ENCODE results near the gene TNRC18.

The TNRC18 gene

DNA sequence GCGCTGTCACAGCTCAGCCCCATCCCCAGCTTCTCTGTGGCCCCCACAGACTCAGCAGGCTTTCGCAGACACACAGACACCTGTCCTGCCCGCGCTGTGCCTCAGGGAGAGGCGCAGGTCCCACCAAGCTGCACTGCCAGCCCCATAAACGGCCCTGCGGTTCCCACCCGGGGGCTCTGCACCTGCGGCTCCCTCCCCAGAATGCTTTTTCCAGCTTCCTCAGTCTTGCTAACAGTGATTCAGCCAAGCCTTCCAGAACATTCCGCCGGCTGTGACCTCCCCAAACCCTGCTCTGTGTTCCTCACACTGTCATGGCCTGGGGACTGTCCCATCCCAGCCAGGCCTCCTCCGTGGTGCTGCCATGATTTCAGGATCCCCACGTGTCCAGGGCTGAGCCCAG is 27.8 kb upstream of the TNRC18 start:
- DNase-seq: no peak

DNA sequence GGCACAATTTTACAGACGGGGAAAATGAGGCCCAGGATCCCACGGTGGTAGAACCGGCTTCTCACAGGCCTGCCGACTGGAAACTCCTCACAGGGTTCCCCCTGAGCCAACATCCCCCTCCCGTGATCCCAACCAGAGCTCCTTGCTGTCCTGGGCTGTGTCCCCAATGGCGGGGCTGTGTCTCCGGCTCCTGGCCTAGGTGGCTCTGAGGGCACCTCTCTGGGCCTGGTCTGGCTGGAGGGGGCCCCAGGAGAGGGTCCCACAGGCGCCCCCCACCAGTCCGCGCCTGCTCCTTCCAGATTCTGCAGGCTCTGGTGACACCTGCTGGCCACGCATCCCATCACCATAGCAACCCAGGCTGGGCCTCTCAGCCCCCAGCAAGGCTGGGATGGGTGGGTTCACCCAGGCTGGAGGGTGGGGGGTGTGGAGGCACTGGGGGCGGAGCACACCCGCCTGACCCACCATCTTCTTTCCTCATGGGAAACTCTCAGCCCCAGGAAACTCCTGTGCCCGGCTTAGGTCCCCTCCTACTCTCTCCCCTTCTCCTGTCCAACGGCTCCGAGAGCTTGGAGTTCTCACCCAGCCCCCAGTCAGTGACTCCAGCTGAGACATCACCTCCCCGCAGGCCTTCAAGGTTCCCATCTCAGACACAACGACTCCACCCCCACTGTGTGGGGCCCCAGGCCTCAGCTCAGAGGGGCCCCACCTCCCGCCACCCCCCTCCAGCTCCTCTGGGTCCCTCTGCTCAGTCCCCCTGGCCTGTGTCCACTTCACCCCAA is 27.1 kb upstream of the TNRC18 start:
- DNase-seq: peak; percentile 40

DNA sequence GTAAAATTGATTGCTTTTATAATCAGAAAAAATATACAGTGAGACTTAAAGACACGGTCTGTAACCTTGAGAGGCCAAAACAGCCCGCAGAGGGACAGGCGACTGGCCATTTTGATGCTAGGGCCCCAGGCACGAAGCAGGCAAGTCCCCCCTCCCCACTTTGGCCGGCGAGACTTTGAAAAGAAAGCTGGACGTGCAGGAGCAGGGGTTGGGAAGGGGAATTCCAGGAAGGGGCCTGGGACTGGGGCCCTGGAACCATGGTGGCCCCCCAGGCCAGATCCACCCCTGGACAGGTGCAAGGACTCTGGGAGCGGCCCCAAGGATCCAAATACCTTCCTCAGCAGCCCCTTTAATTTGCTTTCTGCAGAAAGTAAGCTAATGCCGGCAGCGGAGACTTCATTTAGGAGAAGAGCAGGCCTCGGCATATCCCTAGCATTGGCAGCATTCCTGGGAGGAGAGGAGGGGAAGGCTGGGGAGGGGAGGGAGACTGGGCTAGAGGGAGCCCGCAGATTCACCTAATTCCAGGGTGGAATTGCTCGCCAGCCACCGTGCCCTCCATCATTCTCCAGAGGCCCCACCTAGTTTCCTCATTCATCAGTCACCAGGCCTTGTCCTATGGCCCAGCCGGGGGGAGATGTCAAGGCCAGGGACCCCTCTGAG is 24.9 kb upstream of the TNRC18 start:
- DNase-seq: no peak

DNA sequence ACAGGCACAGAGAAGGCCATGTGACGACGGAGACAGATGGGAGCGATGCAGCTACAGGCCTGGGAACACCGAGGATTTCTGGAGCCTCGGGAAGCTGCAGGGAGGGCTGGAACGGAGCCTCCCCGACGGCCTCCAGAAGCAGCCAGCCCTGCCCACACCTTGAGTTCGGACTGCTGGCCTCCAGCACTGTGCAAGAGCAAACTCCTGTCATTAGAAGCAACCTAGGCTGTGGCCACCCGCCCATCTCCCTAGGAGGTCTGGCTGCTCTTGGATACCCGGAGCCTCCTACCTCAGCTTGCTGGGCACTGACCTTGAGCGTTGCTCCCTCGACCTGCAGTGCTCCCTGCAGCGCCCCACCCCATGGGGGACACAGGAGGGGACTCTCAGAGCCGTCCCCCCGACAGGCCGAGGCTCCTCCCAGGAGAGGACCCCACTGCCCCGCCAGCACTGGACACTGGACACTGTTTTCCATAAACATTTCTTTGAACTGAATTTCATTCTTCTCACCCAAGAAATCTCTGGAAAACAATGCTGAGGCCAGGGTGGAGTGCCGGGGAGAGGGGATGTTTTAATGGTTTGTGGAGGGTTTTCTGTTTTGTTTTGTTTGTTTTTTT is 22.5 kb upstream of the TNRC18 start:
- DNase-seq: no peak

DNA sequence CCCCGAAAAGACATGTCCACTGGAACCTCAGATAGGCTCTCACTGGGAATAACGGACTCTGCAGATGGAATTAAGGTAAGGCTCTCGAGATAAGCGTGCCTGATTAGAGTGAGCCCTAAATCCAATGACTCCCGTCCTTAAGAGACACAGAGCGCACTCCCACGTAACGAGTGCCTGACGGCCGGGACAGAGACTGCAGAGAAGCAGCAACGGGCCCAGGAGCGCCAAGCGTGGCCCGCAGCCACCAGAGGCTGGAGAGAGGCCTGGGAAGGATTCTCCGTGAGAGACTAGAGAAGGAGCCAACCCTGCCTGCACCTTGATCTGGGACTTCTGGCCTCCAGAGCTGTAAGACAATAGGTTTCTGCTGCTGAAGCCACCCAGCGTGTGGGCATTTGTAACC is 20.0 kb upstream of the TNRC18 start:
- no peak for DNase-seq

DNA sequence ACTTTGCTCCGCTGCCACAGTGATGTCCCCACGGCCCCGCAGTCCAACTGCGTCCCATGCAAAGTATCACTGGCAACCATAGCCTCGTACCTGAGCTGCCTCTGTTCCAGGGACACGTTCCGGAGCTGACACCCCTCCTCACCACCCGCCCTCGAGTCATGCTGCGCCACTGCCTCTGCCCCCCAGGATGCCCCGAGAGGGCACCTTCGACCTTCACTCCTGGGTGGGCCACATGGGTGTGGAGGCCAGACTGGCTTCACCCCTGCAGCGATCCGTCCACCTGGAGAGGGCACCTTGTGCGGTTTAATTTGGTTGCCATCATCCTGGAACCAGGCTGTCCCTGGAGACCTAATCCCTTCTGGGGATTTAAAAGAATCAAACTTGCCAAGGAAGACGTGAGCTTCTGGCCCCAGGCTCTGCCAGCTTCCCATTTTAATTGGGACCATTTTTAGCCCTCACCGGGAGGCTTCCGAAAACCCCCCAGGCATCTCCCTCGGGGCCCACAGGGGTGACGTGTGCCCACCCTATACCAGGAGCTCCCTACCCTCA is 19.2 kb upstream of the TNRC18 start:
- DNase-seq: no peak

DNA sequence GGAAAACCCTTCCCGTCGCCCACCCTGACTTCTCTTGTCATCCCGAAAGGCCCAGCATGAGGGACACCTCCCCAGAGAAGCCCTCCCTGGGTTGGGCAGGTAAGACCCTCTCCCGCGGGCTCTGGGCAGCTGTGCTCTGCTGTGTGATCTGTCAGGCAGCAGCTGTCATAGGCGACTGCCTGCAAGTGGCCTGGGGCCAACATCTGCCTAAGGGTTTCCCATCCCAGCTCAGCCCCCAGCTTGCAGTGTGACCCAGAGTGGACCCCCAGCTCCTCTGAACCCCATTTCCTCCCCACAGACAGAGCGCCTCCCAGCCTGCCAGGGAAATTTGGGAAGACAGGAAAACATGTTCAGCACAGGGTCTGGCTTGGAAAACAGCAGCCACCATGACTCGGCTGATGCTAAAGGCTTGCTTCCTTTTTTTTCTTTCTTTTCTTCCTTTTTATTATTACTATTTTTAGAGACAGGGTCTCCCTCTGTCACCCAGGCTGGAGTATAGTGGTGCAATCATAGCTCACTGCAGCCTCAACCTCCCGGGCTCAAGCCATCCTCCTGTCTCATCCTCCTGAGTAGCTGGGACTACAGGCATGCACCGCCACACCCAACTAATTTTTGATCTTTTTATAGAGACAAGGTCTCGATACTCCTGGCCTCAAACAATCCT is 18.3 kb upstream of the TNRC18 start:
- DNase-seq: no peak

DNA sequence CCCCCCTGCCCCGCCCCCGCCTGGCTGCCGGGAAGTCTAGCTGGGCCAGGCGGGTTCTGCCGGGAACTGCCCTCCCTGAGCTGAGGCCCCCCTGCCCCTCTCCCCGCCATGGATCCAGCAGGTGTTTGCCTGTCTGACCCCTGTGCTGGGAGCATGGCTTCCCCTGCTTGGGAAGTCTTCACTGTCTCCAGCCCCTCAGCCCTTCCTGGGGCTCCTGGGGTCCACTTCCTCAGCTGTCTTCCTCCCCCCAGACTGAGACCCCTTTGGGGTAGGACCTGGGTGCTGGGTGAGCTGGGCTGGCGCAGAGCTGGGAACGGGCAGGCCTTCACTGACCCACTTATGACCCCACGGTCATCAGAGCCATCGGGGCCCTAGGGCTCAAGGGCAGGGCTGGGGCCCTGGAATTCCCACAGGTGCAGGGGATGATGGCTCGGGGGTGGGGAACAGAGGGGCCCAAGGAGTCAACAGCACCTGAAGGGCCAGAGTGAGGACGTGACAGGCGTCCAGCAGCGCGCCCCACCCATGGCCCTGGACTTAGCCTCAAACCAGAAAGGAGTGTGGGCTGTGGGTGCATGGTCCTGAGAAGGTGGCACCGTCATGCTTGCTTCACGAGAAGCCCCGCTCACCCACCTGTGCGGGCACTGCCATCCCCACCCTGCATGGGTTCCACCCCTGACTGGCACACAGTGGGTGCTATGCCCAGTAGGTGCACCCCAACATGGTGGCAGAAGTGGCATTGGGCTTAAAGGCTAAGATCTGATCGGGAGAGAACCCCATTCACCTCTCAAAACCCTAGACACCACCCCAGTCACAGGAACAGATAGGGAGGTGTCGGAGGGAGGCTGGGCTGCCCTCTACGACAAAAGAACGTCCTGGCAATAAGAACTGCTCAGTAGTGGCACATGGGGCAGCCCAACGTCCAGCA is 16.2 kb upstream of the TNRC18 start:
- DNase-seq: no peak

DNA sequence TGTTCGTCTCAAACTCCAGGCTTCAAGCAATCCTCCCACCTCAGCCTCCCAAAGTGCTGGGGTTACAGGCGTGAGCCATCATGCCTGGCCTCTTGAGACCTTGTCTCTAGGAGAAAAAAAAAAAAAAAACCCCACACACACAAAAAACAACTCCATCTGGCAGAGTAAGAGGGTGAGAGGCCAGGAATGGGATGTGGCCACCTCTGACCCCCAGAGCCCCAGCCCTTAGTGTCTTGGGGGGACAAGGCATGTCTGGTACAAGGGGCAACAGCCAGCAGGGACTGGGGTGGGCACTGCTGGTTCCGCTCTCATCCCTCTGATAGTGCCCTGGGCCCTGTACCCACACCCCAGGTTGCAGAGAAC is 15.6 kb upstream of the TNRC18 start:
- no peak for DNase-seq

DNA sequence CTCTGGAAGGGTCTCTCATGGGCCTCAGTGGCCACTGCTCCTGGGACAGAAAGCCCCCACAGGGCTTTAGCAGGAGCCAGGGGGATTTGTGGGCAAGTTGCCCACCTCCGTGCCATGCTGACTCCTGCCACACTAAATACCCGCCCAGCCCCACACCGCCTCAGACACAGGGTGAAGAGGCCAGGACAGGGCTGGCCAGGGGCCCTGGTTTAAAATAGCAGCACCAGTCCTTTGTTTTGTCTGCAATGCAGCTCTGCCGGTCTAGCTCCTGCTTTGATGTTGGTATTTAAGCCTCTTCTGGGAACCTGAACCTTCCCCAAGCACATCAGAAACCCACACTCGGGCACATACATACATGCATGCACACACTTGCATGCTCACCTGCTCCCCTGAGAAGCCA is 14.4 kb upstream of the TNRC18 start:
- DNase-seq: no peak

DNA sequence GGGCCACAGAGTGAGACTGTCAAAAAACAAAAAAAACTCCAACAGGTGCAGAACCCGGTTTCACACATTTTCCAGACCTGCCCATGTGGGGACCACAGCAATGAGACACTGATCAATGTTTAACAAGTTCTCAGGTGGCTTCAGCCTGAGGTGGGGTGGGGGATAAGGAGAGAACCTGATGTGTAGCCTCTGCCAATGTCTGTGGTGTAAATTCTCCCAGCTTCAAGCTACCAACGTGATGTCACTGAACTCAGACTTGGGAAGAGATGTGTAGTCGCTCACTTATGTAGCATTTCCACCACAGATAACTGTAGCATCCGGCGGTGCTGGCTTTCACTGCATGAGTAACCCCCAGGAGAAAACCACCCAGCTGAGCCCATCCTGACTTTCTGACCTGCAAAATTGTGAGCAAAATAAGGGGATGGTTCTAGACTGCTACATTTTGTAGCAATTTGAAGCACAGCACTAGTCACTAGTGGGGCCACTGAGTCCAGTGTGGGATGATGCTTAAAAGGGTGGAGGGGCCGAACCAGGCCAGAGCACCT is 13.8 kb upstream of the TNRC18 start:
- DNase-seq: no peak

DNA sequence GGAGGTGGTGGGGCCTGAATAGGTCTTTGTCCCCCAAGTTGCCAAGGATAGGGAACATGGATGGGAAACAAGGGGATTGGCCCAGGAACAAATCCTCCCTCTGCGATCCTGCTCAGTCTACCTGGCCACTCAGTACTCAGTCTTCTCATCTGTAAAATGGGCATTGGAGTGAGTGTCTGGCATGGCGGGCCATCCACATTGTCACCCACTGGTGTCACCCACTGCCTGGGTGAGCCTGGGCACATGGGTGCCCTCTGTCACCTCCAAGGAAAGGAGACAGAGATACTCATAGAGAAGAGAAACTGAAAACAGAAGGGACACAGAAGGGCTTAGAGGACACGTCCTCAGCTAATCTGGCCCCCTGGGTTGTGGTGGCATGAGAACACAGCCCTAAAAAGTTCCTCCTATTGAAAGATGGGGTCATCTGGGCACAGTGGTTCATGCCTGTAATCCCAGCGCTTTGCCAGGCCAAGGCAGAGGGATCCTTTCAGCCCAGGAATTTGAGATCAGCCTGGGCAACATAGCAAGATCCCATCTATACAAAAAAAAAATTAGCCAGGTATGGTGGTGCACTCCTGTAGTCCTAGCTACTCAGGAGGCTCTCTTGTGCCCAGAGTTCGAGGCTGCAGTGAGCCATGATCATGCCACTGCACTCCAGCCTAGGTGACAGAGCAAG is 12.5 kb upstream of the TNRC18 start:
- DNase-seq: no peak

DNA sequence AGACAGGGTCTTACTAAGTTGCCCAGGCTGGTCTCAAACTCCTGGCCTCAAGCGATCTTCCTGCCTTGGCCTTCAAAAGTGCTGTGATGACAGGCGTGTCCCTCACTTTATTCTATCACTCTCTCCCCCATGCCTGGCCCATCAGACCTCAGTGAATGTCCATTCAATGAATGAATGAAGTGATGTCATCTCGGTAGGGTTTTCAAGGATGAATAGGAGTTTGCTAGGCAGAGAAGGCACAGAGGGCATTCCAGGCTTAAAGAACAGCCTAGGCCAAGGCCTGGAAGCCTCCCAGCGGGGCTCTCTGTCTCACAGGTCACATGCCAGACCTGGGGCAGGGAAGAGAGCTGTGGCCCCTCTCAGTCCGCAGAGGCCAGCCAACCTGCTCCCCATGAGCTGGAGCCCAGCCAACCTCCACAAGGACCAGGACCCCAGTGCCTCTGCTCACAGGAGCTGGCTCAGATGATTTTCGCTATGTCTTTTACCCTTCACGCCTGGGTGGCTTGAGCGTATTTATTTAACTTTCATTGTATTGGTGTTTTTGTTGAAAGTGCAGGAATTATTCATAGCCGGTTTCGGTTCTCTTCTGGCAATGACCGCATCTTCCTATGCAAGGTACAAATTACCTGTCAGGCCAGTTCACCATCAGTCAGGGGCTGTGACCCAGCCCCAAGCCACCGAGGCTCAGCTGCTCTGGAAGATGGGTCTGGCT is 11.8 kb upstream of the TNRC18 start:
- DNase-seq: no peak

DNA sequence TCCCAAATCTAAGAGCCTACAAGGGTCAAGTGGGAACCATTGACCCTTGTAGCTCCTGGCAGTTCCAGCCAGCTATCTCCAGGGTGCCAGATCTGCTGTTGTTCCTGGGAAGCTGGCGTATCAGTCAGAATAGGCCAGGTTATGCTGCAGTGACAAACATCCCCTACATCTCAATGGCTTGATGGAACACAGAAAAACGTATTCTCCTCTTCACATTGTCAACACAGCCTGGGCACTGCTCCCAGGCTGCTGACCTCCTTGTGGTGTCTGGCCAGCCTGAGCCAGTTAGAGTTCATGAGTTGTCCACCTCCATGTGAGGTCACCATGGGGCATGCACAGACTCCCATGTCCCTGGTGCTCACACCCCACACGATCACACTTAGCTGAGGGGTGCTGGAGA is 9.5 kb upstream of the TNRC18 start:
- no peak for DNase-seq

DNA sequence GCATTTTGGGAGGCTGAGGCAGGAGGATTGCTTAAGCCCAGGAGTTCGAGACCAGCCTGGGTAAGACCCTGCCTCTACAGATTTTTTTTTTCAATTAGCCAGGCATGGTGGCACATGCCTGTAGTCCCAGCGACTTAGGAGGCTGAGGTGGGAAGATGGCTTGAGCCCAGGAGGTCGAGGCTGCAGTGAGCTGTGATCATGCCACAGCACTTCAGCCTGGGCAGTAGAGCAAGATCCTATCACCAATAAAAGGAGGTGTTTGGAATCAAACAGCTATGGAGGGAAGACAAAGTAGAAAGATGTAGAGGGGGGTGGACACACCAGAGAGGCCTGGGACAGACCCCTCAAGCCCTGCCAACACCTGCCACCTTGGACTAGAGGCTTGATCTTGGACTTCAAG is 9.1 kb upstream of the TNRC18 start:
- no peak for DNase-seq

DNA sequence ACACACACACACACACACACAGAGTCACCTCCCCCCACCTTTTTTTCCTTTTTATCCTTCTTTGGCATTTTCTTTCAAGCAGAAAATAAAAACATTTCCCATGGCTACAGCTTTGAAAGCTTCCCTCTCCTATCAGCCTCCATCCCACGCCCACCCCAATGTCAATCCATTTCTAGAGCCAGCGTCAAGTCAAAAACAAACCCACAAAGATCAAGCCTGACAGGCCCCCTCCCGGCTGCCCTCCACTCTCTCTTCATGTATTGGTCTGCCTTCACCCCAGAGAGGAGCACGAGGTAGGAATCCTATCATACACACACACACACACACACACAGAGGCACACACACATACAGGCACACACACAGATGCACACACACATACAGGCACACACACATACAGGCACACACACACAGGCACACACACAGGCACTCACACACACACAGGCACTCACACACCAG is 8.0 kb upstream of the TNRC18 start:
- DNase-seq: no peak

DNA sequence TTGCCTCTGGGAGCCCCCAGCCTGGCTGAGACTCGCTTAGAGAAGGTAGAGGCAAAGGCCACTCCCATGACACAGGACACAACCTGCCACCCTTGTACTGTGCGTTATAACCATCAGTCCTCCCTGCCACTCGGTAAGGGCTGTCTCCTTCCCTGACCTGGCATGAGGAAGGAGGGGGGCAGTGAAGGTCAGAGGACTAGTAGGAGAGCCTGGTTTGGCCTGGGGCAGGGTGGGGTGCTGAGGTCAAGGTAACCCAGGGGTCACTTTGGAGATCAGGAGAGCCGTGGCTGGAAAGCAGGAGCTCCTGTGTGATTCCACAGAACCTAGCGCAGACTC is 6.9 kb upstream of the TNRC18 start:
- no peak for DNase-seq

DNA sequence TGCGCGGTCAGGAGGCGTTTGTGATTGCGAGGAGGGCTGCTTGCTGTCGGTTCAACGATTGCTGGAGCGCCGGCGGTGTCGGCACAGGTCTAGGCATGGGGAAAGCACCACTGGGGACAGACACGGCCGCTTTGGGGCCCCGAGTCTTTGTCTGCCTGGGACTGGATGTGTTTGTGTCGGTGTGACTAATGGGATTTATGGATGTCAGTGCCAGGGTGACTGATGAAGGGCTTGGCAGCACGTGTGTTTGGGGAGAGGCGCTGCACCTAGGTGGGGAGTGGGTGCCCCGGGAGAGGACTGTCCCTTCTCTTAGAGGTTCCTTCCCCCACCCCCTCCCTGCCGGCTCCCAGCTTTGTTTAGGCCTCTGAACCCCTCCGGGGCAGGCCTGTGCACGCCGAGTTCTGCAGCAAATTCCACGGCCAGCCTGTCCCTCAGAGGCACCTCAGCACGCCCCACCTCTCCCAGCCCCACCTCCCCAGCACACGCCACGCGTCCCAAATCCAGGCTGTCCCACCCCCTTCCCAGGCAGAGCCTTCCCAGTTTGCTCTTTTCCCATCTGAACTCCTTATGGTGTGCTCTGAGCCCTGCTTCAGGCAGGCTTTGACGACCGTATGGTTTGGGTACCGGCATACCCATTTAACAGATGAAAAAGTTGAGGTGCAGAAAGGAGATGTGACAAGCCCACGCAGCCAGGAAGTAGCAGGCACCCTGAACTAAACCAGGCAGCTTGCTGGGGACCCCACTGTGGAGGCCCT is 6.4 kb upstream of the TNRC18 start:
- DNase-seq: peak; percentile 42

DNA sequence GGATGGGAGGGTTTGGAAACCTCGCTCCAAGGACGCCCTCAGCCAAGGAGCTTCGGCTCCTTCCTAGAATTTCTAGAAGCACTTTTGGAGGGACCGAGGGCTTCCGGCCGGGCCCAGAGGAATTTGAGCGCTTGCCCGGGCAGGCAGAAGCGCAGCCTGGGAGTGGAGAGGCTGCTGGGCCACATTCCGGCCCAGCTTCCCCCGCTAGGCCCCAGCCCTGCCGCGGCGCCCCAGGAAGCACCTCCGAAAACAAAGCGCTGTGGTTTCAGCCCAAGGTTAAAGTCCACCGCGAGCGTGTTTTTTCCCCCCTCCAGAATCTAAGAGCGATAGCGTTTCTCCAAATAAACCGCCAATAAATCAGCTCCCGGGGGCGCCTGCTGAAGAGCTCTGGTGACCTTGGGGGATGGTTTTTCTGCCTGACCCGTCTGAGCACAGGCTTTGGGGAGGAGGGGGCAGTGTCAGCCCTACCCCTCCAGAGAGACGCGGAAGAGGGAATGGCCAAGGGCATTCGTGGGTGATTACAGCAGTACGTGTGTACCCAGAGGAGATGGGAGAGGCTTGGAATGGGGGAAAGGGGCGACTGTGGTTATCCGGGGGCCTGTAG is 5.7 kb upstream of the TNRC18 start:
- DNase-seq: no peak
